Esophagus squamous epithelium (tissue), 4 donors: ENCODE data around the gene C22orf23.
A peak's percentile ranks its signal among the peaks of the same experiment; 100 is the strongest.

Source experiments
- CTCF ChIP-seq, 6 experiments: fragments of 450-650 bp in 4 of 6; fragments of 200-600 bp in 2 of 6; sonication (generic) in 2 of 6; IDR thresholded peaks; one replicate each; pipeline ENCODE4 v1.5.1; 2016 to 2019; ENCODE audit warnings: antibody characterized with exemption in 6 of 6, mild to moderate bottlenecking in 4 of 6, moderate library complexity in 4 of 6
- POLR2A ChIP-seq, 4 donors: fragments of 450-650 bp; IDR thresholded peaks; one replicate each; pipeline ENCODE4 v1.6.1; 2017; ENCODE audit warnings: antibody characterized with exemption in 4 of 4, mild to moderate bottlenecking in 4 of 4, moderate library complexity in 3 of 4

GRCh38 chr22:37930952-37931440 is 22.4 kb downstream of the C22orf23 start:
- TF ChIP-seq CTCF (IDR thresholded peaks at IDR 0.05) (peak in 1 of 6 experiments; percentile 3), POLR2A (IDR thresholded peaks at IDR 0.05) (no peak)
